ACHN (cell line): ENCODE data around the gene HK1.

Experiments used
- DNase-seq: peaks from one replicate; pipeline ENCODE4 v3.0.0-alpha.2; 2015
- in situ Hi-C: cut with HindIII; loops from 2 replicates; pipeline ENCODE4 v1.10.0; 2017; ENCODE audit warnings: low sequenced_read_pairs, low pct_ligation_motif_present, low pct_unique_long_range_greater_than_20kb

The HK1 gene

DNA sequence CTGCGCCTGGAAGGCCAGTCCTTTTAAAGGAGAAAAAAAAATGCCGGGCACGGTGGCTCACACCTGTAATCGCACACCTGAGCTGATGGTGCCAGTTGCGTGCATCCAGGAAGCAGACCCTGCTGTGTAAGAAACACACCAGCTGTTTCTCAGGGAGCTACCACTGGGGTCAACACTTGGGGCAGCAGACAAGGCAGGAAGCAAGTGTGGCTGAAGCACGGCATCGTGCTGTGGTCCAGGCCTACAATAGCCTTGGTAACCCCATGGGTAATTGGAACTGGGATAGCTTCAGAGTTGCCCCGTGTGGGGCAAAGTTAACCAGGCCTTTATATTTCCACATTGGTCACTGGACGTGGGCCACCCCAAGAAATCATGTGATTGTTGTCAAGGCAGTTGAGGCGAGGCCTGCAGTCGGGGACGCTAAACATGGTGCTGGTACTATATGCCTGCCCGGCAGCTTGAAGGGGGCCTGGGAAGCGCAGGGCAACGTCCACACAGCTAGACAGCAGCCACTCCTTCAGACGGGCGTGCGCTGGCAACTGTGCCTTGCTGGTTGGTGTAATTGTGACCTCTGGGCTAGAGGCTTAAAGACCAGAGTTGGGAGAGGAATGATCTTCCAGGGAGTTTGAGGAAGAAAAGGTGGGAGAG lies 140.9 kb downstream of the HK1 start:
- no peak for DNase-seq
- in situ Hi-C loops, result no loop called here

DNA sequence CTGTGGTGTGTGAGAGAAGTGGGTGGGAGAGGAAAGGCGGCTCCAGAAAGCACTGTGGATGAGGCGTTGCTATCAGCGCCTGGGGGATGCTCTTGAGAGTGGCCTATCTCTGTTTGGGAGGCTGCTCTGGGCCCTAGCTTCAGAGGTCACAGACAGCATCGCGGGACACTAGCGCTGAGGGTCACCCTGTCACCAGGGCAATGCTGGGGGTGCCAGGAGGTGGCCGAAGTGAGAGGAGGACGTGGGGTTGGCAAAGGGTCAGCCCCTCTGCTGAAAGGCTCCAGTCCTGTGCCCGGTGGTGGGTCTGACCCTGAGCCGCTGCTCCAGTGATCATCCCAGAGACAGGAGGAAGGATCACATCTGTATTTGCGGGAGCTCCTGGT lies 141.4 kb downstream of the HK1 start:
- no peak for DNase-seq
- in situ Hi-C loops, result loop anchor here (10.0 kb wide), 2 partner anchors 75 to 215 kb away; partner anchors contain the start of gene FAM241B

GRCh38 chr10:69421611-69422308 lies 143.5 kb downstream of the HK1 start:
- in situ Hi-C loops, result loop anchor here (10.0 kb wide), 2 partner anchors 73 to 213 kb away; partner anchors contain the start of gene FAM241B
- DNase-seq, result no peak

DNA sequence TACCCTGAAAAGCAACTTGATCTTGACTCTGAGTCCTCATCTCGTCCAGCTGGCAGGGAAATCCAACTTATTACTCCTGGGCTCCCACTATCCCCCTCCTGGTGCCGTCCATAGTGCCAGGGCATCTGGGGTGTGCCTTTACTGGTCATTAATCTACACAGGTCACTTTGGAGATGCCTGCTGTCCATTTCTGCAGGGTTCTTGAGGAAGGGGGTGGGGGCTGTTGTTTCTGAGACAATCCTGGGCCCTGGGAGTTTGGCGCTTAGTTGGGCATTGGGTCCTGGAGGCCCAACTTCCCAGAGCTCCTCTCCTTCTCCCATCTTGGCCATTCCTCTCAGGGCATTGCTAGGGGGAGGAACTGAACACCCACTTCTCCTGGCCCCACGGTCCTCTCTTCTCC lies 144.4 kb downstream of the HK1 start:
- in situ Hi-C loops, result loop anchor here (10.0 kb wide), 2 partner anchors 72 to 212 kb away; partner anchors contain the start of gene FAM241B

DNA sequence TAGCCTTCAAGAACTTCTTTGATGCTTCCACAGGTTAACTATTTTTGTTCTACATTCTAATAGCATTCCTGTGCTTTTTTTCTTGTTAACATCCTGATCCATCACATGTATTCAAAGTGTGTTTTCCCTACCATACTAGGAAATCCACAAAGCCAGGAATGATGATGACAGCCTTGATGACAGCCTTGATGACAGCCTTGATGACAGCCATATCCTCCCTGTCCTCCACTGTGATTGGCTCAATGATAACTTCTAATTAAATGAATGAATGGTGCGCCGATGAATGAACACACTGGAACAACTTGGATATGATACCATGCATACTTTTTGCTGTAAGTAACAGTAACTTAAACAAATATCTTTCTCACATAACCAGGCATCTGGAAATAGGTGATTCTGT lies 146.7 kb downstream of the HK1 start:
- DNase-seq, result no peak
- in situ Hi-C loops, result loop anchor here (10.0 kb wide), 2 partner anchors 70 to 210 kb away; partner anchors contain the start of gene FAM241B

More for the DNA sequence above, 144.4 kb downstream of the HK1 start:
- DNase-seq, result no peak

- in situ Hi-C loops, result loop anchor here (10.0 kb wide), 2 partner anchors 69 to 209 kb away; partner anchors contain the start of gene FAM241B
- no peak for DNase-seq
Observed at GRCh38 chr10:69425511-69426298, 147.4 kb downstream of the HK1 start.

- in situ Hi-C loops, result loop anchor here (10.0 kb wide), 2 partner anchors 68 to 208 kb away; partner anchors contain the start of gene FAM241B
Observed at GRCh38 chr10:69426376-69426727, 148.1 kb downstream of the HK1 start.

GRCh38 chr10:69428165-69428564 lies 149.9 kb downstream of the HK1 start:
- in situ Hi-C loops, result loop anchor here (10.0 kb wide), 2 partner anchors 67 to 207 kb away; partner anchors contain the start of gene FAM241B
- DNase-seq, result no peak

More at GRCh38 chr10:69426376-69426727, 148.1 kb downstream of the HK1 start:
- DNase-seq, result no peak

GRCh38 chr10:69434169-69434568 lies 155.9 kb downstream of the HK1 start:
- in situ Hi-C loops, result no loop called here
- DNase-seq, result no peak

DNA sequence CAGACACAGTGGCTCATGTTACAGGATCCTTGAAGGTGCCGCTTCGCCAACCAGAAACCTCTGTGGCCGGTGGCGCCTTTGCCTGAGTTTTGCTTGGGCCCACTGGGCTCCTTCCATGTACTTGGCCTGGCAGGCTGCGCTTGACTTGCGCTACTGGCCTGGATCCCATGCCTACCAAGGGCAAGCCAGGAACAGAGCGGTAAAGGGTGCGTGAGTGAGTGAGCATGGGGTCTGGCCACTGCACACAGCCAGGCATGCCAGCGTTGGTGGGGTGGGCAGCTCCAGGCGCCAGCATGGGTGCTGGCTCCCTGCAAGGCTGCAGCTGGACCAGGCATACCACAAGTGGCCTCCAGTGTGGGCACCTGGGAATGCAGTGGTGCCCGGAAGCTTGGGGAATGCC lies 156.6 kb downstream of the HK1 start:
- no peak for DNase-seq
- in situ Hi-C loops, result no loop called here

DNA sequence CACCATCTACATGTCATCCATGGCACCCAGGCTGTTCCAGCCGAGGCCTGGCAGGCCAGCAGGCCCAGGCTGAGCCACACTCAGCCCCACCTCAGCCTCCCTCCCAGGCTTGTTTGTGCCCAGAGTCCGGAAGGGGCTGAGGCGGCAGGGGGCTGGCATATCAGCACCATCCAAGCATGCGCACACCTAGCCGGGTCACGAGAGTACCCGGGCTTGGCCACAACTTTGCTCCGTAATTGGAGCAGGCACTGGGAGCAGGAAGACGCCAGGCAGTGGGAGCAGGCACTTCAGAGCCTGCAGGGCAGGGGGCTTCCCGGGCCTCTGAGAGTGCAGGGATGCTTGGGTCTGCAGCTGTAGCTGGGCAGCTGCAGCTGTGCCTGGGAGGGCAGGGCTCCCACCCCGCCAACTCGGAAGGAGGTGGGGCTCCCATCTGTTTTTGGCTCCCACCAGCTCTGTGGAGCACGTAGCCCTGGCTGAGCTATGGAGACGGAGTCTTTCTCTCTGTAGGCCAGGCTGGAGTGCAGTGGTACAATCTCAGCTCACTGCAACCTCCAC lies 157.7 kb downstream of the HK1 start:
- in situ Hi-C loops, result no loop called here

DNA sequence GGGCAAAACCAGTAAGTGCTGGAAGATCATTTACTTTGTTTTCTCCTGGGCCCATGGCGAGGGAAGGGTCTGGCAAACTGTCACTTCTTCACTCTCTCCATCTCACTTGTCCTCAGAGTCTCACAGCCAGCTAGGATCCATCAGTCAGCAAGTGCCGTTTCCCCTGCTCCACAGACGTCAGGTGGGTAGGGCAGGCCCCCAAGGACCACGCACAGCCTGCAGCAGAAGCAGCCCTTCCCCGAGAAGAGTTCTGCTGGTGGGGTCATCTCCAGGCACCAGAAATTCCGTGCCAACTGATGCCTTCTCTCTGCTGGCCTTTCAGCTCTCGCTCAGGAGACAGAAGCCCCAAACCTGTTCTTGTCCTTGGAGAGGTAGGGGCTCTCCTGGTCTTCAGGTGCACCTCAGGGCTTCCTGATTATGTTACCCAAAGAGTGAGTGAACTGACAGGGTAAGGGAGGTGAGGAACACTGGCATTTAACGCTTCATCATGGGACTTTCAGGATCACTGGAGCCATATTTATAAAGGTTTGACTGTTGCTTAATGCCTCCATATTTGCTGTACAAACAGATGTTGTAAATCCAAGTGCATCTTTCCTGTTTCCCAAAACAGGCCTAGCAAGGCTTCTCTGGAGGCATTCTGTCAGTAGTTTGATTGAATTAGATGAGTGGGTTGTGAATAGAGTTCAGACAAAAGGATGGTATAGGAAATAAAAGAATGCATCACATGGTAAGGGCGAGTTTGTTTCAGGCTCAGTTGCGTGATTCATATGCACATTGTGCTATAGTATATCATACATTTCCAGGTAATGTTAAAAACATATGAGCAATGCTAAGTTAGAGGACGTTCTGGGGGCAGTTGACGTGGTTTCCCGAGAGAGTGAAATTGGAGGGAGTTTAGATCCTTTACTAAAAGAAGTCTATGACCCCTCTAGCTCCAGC lies 159.3 kb downstream of the HK1 start:
- in situ Hi-C loops, result no loop called here

More for the DNA sequence above, 157.7 kb downstream of the HK1 start:
- DNase-seq, result no peak

GRCh38 chr10:69438536-69439349 lies 160.4 kb downstream of the HK1 start:
- in situ Hi-C loops, result no loop called here
- DNase-seq, result peak; percentile 67

More for the DNA sequence above, 159.3 kb downstream of the HK1 start:
- DNase-seq, result no peak

GRCh38 chr10:69439350-69439739 lies 161.0 kb downstream of the HK1 start:
- in situ Hi-C loops, result no loop called here
- DNase-seq, result peak; percentile 88

GRCh38 chr10:69439813-69440506 lies 161.7 kb downstream of the HK1 start:
- DNase-seq, result peak; percentile 49
- in situ Hi-C loops, result no loop called here

DNA sequence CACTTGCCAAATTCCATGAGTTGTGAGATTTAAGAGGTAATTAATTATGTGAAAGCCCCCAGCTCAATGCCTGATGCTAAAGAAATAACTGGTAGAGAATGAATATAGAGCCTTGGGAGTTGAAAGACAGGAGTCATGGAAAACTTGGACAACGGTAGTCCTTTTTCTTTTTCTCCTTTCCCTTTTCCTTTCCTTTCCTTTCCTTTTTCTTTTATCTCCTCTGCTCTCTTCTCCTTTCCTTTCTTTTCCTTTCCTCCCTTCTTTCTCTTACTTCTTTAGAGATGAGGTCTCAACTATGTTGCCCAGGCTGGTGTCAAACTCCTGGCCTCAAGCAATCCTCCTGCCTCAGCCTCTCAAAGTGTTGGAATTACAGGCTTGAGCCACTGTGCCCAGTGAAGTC lies 165.1 kb downstream of the HK1 start:
- DNase-seq, result no peak
- in situ Hi-C loops, result no loop called here
